ENCODE measurements around the gene EEIG1. TPM values are rescaled to one million over a fixed set of nuclear protein-coding genes. Genes with fewer than 3 reads are reported as not detected.

Gene EEIG1
- total and polyA plus RNA-seq, 10 of the 15 experiments (the other 5 are each of a cell fraction or from before 2014, with no cell fraction given): 1.2 to 75.9 (median 9.0) TPM

DNA sequence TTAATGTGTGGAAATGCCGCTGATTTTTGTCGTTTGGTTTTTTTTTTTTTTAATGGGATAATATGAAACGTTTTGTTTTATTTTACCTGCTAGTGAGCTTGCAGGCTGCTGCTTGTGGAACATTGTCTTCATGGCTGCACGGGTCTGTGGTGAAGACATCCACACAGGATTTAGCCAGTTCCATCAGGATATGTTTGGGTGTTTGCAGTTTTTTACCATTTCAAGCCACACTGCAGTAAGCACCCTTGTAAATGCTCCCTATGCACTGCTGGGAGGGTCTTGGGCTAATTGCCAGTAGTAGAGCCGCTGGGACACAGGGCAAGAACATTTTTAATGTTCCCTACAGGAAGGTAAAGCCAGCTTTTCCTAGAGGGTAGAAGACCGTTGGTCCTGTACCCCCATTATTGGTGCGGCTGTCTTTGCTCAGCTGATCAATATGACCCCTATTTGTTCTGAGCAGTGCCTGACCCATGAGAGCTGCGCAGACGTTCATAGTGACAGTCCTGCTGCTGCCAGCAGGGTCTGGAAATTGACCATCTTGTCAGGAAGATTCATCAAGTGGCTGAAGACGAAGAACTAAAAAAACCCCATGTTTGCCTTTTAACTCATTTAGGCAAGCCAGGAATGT, 20.5 kb upstream of the EEIG1 start:
- Histone ChIP-seq H3K79me2 (ENCODE audit: control insufficient read depth, insufficient read depth, low read length) (no peaks in the 10 kb centered on the region), H3K27me3 (replicated peaks in 1 of 2; ENCODE audit: control insufficient read depth in 2 of 2, insufficient read depth in 2 of 2, low read length in 1 of 2) (no peaks in the 10 kb centered on the region), H2AFZ (ENCODE audit: control insufficient read depth, low read depth, low read length) (no peak overlapping the region), H3K4me2 (ENCODE audit: control insufficient read depth, insufficient read depth) (no peak overlapping the region), H3K27ac (ENCODE audit: control insufficient read depth, insufficient read depth) (no peak overlapping the region), H3K9ac (ENCODE audit: control insufficient read depth, insufficient read depth, low read length) (no peak overlapping the region), H3K4me3 (no peak overlapping the region), H4K20me1 (ENCODE audit: control insufficient read depth, insufficient read depth) (no peaks in the 10 kb centered on the region), H3K36me3 (ENCODE audit: control insufficient read depth in 2 of 2, insufficient read depth in 2 of 2, low read length in 1 of 2) (no peaks in the 10 kb centered on the region), H3K4me1 (ENCODE audit: control insufficient read depth, insufficient read depth, low read length) (no peaks in the 10 kb centered on the region), H3K9me3 (replicated peaks; ENCODE audit: control insufficient read depth, insufficient read depth, low read length) (no peaks in the 10 kb centered on the region)
- ChIA-PET CTCF (interaction anchor here (1.7 kb wide), 1 partner anchor 57 kb away, joined by 5 read pairs; no protein-coding TSS in a partner anchor), POLR2A (interaction anchor here (0.7 kb wide), 1 partner anchor 66 kb away, joined by 4 read pairs; the partner anchor contains the start of gene NAIF1), SMC1A (ENCODE audit: uncharacterized antibody, unreplicated experiment) (no interaction called here), RAD21 (ENCODE audit: unreplicated experiment) (no interaction called here)
- intact Hi-C loops (cut with micrococcal nuclease; ENCODE audit: unreplicated experiment): no loop called here
- no peak for TF ChIP-seq FOXK2 (IDR thresholded peaks at IDR 0.05)
- FAIRE-seq: no peak
- ATAC-seq: no peak
- in situ Hi-C loops (cut with MboI): no loop called here
- 52% methylated on average over 10 of the region's 10 CpGs for WGBS (ENCODE audit: insufficient coverage, insufficient replicate concordance, low lambda C conversion rate, missing lambda C conversion rate)
- DNase-seq (ENCODE audit: low read depth, low spot score): no peak
- no TSS peak for BruUV-seq (replicated peaks)

DNA sequence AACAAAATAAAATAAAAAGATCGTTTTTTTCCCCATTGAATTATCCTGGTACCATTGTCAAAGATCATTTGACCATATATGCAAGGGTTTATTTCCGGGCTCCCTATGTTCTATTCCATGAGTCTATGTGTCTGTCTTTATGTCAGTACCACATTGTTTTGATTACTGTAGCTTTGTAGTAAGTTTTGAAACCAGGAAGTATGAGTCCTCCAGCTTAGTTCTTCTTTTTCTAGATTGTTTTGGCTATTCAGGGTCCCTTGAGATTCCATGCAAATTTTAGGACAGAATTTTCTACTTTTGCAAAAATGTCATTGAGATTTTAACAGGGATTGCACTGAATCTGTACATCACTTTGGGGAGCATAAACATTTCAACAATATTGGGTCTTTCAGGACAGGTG, 18.7 kb upstream of the EEIG1 start:
- FAIRE-seq: no peak
- in situ Hi-C loops (cut with MboI): no loop called here
- Histone ChIP-seq H3K79me2 (ENCODE audit: control insufficient read depth, insufficient read depth, low read length) (no peaks in the 10 kb centered on the region), H3K9me3 (replicated peaks; ENCODE audit: control insufficient read depth, insufficient read depth, low read length) (no peaks in the 10 kb centered on the region), H3K9ac (ENCODE audit: control insufficient read depth, insufficient read depth, low read length) (no peak overlapping the region), H3K36me3 (ENCODE audit: control insufficient read depth in 2 of 2, insufficient read depth in 2 of 2, low read length in 1 of 2) (no peaks in the 10 kb centered on the region), H3K27me3 (replicated peaks in 1 of 2; ENCODE audit: control insufficient read depth in 2 of 2, insufficient read depth in 2 of 2, low read length in 1 of 2) (no peaks in the 10 kb centered on the region), H4K20me1 (ENCODE audit: control insufficient read depth, insufficient read depth) (no peaks in the 10 kb centered on the region), H2AFZ (ENCODE audit: control insufficient read depth, low read depth, low read length) (no peak overlapping the region), H3K4me1 (ENCODE audit: control insufficient read depth, insufficient read depth, low read length) (no peaks in the 10 kb centered on the region), H3K27ac (ENCODE audit: control insufficient read depth, insufficient read depth) (no peak overlapping the region), H3K4me2 (ENCODE audit: control insufficient read depth, insufficient read depth) (no peak overlapping the region), H3K4me3 (no peak overlapping the region)
- ATAC-seq: no peak
- WGBS (ENCODE audit: insufficient coverage, insufficient replicate concordance, low lambda C conversion rate, missing lambda C conversion rate): 50% methylated on average over 2 of the region's 2 CpGs
- ChIA-PET POLR2A (interaction anchor here (0.6 kb wide), 1 partner anchor 683 kb away, joined by 5 read pairs; no protein-coding TSS in a partner anchor), CTCF (interaction anchor here (2.1 kb wide), 1 partner anchor 35 kb away, joined by 9 read pairs; no protein-coding TSS in a partner anchor), RAD21 (ENCODE audit: unreplicated experiment) (no interaction called here), SMC1A (ENCODE audit: uncharacterized antibody, unreplicated experiment) (interaction anchor here (0.7 to 0.9 kb wide), 2 partner anchors 19 to 34 kb away, joined by 3 to 4 read pairs; no protein-coding TSS in a partner anchor)
- intact Hi-C loops (cut with micrococcal nuclease; ENCODE audit: unreplicated experiment): no loop called here
- BruUV-seq (replicated peaks): no TSS peak
- TF ChIP-seq, protein P1, sequence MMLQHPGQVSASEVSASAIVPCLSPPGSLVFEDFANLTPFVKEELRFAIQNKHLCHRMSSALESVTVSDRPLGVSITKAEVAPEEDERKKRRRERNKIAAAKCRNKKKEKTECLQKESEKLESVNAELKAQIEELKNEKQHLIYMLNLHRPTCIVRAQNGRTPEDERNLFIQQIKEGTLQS (IDR thresholded peaks at IDR 0.05; ENCODE audit: borderline replicate concordance, extremely low read depth, low read depth, low read length): no peak
- TF ChIP-seq EZH2 (IDR thresholded peaks at IDR 0.05; ENCODE audit: borderline replicate concordance, control insufficient read depth, low read depth, low read length): no peak
- no peak for TF ChIP-seq TAF1 (IDR thresholded peaks at IDR 0.05; ENCODE audit: borderline replicate concordance, low read depth, low read length)
- TF ChIP-seq, protein P2, sequence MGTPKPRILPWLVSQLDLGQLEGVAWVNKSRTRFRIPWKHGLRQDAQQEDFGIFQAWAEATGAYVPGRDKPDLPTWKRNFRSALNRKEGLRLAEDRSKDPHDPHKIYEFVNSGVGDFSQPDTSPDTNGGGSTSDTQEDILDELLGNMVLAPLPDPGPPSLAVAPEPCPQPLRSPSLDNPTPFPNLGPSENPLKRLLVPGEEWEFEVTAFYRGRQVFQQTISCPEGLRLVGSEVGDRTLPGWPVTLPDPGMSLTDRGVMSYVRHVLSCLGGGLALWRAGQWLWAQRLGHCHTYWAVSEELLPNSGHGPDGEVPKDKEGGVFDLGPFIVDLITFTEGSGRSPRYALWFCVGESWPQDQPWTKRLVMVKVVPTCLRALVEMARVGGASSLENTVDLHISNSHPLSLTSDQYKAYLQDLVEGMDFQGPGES (IDR thresholded peaks at IDR 0.05): no peak
- TF ChIP-seq HCFC1 (IDR thresholded peaks at IDR 0.05; ENCODE audit: low read length): no peak
- no peak for TF ChIP-seq EED (IDR thresholded peaks at IDR 0.05; ENCODE audit: low read depth)
- no peak for TF ChIP-seq POLR2AphosphoS2 (IDR thresholded peaks at IDR 0.05; ENCODE audit: low read depth, low read length)
- TF ChIP-seq YBX1 (IDR thresholded peaks at IDR 0.05): no peak
- no peak for TF ChIP-seq SMAD5 (IDR thresholded peaks at IDR 0.05; ENCODE audit: low read depth)
- no peak for DNase-seq (ENCODE audit: low read depth, low spot score)
